GM21381 (cell line): ENCODE measurements around the gene LHX4.

Experiments
- ATAC-seq: cut with Tn5 transposase; IDR thresholded peaks from one replicate; pipeline ENCODE4 v1.9.1; 2021; ENCODE audit warnings: mild to moderate bottlenecking, moderate library complexity; ENCODE audit not compliant: unreplicated experiment

Gene LHX4

DNA sequence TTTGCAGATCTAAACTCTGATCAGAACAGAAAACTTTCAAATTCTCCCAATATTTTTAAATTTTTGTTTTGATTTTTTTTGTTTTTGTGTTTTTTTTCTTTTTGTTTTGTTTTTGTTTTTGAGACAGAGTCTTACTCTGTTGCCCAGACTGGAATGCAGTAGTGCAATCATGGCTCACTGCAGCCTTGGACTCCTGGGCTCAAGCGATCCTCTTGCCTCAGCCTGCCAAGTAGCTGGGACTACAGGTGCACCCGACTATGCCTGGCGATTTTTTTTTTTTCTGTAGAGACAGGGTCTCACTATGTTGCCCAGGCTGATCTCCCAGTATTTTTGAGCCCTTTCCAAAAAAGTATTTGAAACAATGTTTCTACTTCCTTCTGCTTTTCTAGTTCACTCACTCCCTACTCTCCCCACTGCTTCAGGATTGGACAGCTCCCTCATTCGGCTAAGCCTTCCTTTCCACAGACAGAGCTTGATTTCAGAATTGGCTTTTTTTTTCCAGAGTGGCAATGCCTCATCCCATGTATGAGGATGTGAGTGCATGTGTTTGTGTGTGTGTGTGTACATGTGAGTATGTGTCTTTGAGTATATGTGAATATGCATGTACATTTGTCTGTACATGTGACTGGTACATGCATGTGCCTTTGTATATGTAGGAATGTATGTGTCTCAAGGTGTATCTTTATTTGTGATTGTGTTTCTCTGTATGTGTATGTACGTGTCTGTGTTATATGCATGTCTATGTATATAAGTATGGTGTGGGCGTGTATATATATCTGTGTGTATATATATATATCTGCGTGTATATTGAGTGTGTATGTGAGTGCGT lies 11.9 kb downstream of the LHX4 start:
- no peak for ATAC-seq

DNA sequence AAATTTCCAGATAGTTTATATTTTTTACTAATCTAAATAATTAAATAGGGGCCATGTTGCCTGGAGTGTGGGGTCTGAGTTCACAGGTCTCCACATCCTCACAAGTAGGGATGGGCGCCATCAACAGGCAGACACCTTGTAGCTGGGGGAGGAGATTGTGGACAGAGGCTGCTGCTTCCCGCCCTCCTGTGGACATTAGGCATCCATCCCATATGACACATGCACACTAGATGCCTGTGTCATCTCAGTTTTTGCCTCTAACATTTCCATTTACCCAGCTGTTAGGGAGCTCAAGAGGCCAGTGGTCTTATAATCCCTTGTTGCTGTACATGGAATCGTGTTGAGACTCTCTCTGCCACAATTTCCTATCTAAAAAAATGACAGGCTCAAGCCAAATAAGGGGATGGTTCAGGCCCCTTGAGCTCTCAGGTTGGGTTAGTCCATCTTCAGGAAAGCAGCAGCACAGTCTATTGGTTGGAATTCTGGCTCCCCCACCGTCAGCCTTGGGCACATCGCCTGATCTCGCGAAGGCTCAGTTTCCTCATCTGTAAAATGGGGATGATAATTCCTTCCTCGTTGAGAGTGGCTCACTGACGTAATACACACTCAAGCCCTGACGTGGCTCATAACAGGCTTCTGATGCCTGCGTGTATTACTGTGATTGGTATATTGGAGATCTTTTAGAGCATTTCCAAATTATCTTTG lies 13.6 kb downstream of the LHX4 start:
- no peak for ATAC-seq

DNA sequence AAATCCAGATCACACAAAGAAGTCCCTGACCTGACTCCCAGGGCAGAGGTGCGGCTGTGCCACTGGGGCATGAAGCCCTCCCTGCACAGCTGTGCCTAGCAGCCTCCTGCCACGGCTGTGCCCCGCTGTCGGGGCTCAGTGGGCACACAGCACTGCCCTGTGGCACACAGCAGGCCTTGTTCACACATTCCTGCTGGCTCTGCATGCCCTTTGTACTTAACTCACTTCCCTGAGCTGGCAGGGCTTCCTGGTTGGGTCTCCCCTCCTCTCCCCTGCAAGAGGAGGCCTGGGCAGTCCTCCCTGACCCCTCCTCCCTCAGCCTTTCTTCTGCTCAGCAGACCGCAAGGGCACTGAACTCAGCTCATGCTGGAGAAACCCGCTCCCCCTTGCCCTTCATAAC lies 14.8 kb downstream of the LHX4 start:
- ATAC-seq = no peak

DNA sequence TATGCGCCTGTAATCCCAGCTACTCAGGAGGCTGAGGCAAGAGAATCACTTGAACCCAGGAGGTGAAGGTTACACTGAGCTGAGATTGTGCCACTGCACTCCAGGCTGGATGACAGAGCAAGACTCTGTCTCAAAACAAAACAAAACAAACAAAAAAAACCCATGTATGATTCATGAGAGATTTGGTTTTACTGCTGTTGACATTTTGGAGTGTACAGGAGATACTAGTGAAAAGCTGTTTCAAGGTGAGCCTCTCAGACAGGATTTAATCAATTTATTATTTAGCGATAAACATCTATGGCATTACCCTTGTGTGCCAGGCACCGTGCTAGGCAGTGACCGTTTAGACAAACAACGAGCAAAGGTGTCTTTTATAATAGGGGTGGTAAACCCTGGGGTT lies 16.5 kb downstream of the LHX4 start:
- ATAC-seq = no peak

- no peak for ATAC-seq
These were observed 17.0 kb downstream of the LHX4 start for GRCh38 chr1:180247061-180247460.

- ATAC-seq = no peak
These were observed 17.5 kb downstream of the LHX4 start for GRCh38 chr1:180247580-180247979.

- no peak for ATAC-seq
These were observed 18.1 kb downstream of the LHX4 start for GRCh38 chr1:180248176-180248575.

GRCh38 chr1:180248731-180249681 lies 18.9 kb downstream of the LHX4 start:
- no peak for ATAC-seq

DNA sequence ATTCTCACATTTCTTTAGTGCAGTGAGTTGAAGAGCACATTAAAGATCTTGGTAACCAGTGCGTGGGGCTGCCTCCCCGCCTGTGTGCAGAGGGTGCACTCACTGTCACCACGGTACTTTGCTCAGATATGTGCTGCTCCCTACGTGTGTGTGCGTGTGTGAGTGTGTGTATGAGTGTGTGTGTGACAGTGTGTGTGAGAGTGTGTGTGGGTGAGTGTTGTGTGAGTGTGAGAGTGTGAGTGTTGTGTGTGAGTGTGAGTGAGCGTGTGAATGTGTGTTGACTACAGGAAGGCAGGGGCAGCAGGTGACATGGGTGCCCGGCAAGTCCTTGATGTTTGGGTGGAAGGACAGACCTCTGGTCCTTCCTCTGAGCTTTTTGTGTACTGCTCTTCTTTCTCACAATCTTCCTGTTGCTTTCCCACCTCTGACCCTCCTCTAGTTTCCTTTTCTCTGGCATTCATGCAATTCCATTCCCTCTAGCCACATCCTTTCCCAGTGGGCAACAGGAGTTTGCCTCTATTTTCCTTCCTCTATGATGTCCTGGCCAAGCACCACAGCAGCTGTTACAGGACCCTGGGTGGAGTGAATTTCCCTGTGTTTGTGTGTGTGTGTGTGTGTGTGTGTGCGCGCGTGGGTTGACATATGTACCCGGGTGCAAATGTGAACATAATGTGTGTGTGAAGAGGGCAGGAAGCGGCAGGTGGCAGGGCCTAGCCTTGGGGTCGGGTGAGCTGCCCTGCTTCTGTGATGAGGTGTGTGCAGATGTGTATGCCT lies 19.8 kb downstream of the LHX4 start:
- no peak for ATAC-seq

- ATAC-seq = no peak
These were observed 20.4 kb downstream of the LHX4 start for GRCh38 chr1:180250499-180250770.

DNA sequence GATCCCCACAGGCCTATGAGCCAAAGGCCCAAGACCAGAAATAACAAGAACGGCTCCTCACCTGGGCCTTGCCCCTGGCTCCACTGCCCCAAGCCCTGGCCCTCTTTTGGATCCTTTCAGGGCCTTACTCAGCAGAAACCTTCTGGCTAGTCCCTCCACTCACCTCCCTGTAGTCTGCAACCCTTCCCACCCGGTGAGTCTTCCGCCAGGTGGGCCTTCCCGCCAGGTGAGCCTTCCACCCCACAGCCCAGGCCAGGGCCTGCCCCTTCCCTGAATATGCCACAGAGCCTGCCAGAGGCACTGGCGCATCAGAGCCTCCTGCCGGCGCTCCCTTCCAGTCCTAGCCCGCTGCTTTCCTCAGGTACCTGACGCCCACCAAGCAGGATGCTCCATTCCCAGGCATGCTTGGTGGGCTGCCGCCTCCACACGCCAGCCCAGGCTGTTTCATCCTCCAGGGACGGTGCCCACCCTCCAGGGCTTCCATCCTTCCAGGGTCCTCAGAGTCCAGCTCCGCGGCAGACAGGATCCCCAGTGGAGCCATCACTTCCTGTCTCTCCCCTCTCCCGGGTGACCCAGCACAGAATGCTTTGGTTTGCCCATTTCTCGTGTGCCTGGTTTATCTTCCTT lies 20.9 kb downstream of the LHX4 start:
- ATAC-seq = no peak

- no peak for ATAC-seq
These were observed 21.7 kb downstream of the LHX4 start for GRCh38 chr1:180251526-180252305.

- no peak for ATAC-seq
These were observed 22.8 kb downstream of the LHX4 start for GRCh38 chr1:180252638-180253536.

DNA sequence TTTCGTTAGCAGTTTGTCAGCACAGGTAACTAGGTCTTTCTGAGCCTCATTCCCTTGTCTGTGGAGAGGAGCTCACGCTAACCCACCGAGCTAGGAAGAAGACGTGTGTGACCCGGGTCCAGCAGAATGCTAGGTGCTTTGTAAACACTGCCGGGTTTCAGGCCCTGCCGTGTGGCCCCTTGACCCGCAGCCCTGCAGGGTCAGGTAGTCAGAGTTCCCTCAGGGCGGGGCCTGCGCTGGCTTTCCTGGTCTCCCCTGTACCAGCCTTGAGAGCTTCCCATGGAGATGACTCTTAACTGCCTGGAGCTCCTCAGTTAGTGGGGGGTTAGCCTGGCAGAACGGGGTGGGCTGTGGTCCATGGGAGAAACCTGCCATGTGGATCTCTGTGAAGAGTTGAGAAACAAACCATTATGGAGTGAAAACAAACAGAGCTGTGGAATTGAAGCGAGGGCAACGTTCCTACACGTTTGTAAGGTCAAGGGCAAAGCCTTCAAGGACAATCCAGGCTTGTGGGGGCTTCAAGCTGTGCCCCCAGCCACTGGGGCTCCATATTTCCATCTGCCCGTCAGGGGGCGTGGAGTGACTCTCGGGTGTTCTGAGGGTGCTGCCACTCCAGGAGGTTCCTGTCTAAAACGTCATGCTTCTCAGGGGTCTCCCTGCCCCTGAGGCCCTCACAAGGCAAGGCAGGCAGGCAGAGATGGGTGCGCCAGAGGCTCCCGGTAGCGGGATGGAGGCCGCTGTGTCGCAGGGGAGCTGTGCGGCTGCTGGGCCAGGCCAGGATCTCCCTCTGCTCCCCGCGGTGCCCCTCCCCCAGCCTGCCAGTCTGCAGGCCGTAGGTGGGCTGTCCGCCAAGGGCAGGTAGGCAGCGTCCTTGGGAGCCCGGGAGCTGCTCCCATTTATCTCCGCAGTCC lies 23.8 kb downstream of the LHX4 start:
- ATAC-seq = no peak

- no peak for ATAC-seq
These were observed 24.4 kb downstream of the LHX4 start for GRCh38 chr1:180254496-180254819.

DNA sequence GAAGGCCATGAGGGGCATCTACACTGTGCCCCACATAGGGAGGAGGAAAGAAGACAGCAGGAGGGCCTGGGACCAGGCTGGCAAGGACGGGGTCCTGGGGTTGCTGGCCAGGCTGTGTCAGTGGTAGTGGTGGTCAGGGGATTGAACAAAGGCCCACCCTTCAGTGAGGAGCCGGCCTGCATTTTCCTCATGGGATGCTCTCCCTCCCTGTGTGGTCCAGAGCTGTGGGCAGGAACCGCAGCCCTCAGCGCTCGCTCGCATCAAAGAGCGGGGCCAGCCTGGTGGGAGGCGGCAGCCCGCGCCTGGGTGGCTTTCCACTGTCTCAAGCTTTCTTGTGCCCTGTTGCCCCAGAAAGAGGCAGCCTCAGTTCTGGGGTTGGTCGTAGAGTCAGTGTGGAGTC lies 24.8 kb downstream of the LHX4 start:
- no peak for ATAC-seq

- ATAC-seq = no peak
These were observed 25.7 kb downstream of the LHX4 start for GRCh38 chr1:180255536-180256340.
